ENCODE results near the gene TFAM. TPM values are rescaled to one million over a fixed set of nuclear protein-coding genes. Genes with fewer than 3 reads are reported as not detected.

The TFAM gene
- 11.3 and 12.4 TPM in 2 replicates for total RNA-seq

GRCh38 chr10:58384999-58385783 is at the start of gene TFAM:
TSS of gene TFAM (plus strand) at chr10:58385410. CDS start at chr10:58385548, 138 bp downstream.

Other genes starting within 250 kb of the TFAM start
- gene IPMK, start 117.5 kb upstream of the TFAM start, total RNA-seq: 10.2 and 11.9 TPM in 2 replicates
- 28.5 and 51.4 TPM in 2 replicates for gene CISD1, start 116.2 kb upstream of the TFAM start, total RNA-seq
- gene UBE2D1, start 50.4 kb upstream of the TFAM start, total RNA-seq: 17.3 and 17.5 TPM in 2 replicates
- gene BICC1, start 127.5 kb downstream of the TFAM start, total RNA-seq: 105 and 110 TPM in 2 replicates

Data from cardiac ventricle fibroblast (primary cell).